Kidney epithelial cell (primary cell): Measurements from ENCODE around the gene UBAC2. TPM values are rescaled to one million over a fixed set of nuclear protein-coding genes. Genes with fewer than 3 reads are reported as not detected.
A peak's percentile ranks its signal among the peaks of the same experiment; 100 is the strongest.

ENCODE experiments used
- DNase-seq: peaks from one replicate; pipeline ENCODE4 v3.0.0-alpha.2; 2010; ENCODE audit warnings: low read depth
- H3K27me3 ChIP-seq: 2 replicates; pipeline ENCODE4 v1.6.0; 2011; ENCODE audit warnings: low read length; ENCODE audit not compliant: control insufficient read depth, insufficient read depth
- H3K36me3 ChIP-seq: 2 replicates; pipeline ENCODE4 v1.5.1; 2011; ENCODE audit warnings: low read length; ENCODE audit not compliant: control insufficient read depth, insufficient read depth
- H3K4me3 ChIP-seq: 2 replicates; pipeline ENCODE4 v1.5.1; 2011; ENCODE audit warnings: low read depth, mild to moderate bottlenecking, control low read depth, low read length
- CTCF ChIP-seq: IDR thresholded peaks from 2 replicates; pipeline ENCODE4 v1.5.1; 2011; ENCODE audit warnings: mild to moderate bottlenecking, moderate library complexity, low read length, control low read depth, inconsistent platforms; ENCODE audit not compliant: insufficient read depth, poor library complexity, severe bottlenecking
- total RNA-seq: library from RNA; depleted of rRNA; stranded (reverse); fragments of >200 nt; gene quantifications from 2 replicates; pipeline ENCODE4 v1.2.3, GENCODE V29; 2015

Gene UBAC2
- total RNA-seq, result 79.1 and 83.6 TPM in 2 replicates

GRCh38 chr13:99200432-99201167, at the start of gene UBAC2:
UBAC2 (plus strand) TSS chr13:99200854; CDS start chr13:99200909, 55 bp downstream.
- DNase-seq, result peak; percentile 73
- TF ChIP-seq CTCF, result no peak
- peak within 1 kb of the TSS; percentile 86 for H3K4me3 ChIP-seq
- H3K27me3 ChIP-seq, result no peaks in the 10 kb centered on the region
- H3K36me3 ChIP-seq, result no peaks in the 10 kb centered on the region

GRCh38 chr13:99151516-99151915, 49.1 kb upstream of the UBAC2 start:
- DNase-seq, result peak; percentile 23
- no peaks in the 10 kb centered on the region for H3K27me3 ChIP-seq
- no peaks in the 10 kb centered on the region for H3K36me3 ChIP-seq
- no peak overlapping the region for H3K4me3 ChIP-seq
- no peak for TF ChIP-seq CTCF

- TF ChIP-seq CTCF, result no peak
- H3K27me3 ChIP-seq, result no peaks in the 10 kb centered on the region
- DNase-seq, result no peak
- no peaks in the 10 kb centered on the region for H3K36me3 ChIP-seq
- H3K4me3 ChIP-seq, result no peak overlapping the region
Observed at GRCh38 chr13:99153219-99153618, 47.4 kb upstream of the UBAC2 start.

- Histone ChIP-seq H3K36me3 (no peaks in the 10 kb centered on the region), H3K27me3 (no peaks in the 10 kb centered on the region), H3K4me3 (no peak overlapping the region)
- DNase-seq, result no peak
- no peak for TF ChIP-seq CTCF
Observed at GRCh38 chr13:99154064-99154463, 46.6 kb upstream of the UBAC2 start.

GRCh38 chr13:99155821-99156220, 44.8 kb upstream of the UBAC2 start:
- no peak for DNase-seq
- H3K36me3 ChIP-seq, result no peaks in the 10 kb centered on the region
- no peak overlapping the region for H3K4me3 ChIP-seq
- TF ChIP-seq CTCF, result no peak
- peaks cover 3% of the 10 kb centered on the region for H3K27me3 ChIP-seq

- Histone ChIP-seq H3K27me3 (peaks cover 3% of the 10 kb centered on the region), H3K4me3 (no peak overlapping the region), H3K36me3 (no peaks in the 10 kb centered on the region)
- DNase-seq, result no peak
- no peak for TF ChIP-seq CTCF
Observed at GRCh38 chr13:99157046-99157445, 43.6 kb upstream of the UBAC2 start.
